Endothelial cell of umbilical vein (primary cell): ENCODE data around the gene RAD18. TPM values are rescaled to one million over a fixed set of nuclear protein-coding genes. Genes with fewer than 3 reads are reported as not detected.

Source experiments
- BruUV-seq: library from RNA; stranded (reverse); fragments of 400-500 nt; replicated peaks from 2 replicates; lab custom pipeline; 2021; lab: Mats Ljungman, UMichigan
- CTCF ChIA-PET: fragments of 300-600, 350-600 bp; sonication (Branson Sonifier 250); formaldehyde crosslinking; loops from one replicate; lab custom pipeline; 2021; ENCODE audit warnings: antibody characterized with exemption, inconsistent platforms; lab: Charles Lee
- POLR2A ChIA-PET: fragments of 300-600, 350-600 bp; sonication (Branson Sonifier 250); formaldehyde crosslinking; loops from one replicate; lab custom pipeline; 2021; ENCODE audit warnings: antibody characterized with exemption, inconsistent platforms; lab: Charles Lee
- DNase-seq: peaks from one replicate; pipeline ENCODE4 v3.0.0-alpha.2; 2011; ENCODE audit warnings: low read depth, low spot score
- FAIRE-seq: peaks from 2 replicates; lab custom pipeline; 2011; peaks lifted over from hg19 to GRCh38; lab: Jason Lieb, UNC
- H2AFZ ChIP-seq: 2 replicates; pipeline ENCODE4 v1.6.0; 2012; ENCODE audit warnings: low read depth, low read length, control low read depth, inconsistent platforms
- H3K27ac ChIP-seq: 2 replicates; pipeline ENCODE4 v1.5.1; 2011; ENCODE audit warnings: low read depth, mild to moderate bottlenecking, control low read depth, low read length, moderate library complexity; ENCODE audit not compliant: insufficient read depth
- H3K27me3 ChIP-seq, 2 experiments: 2 replicates each; pipeline versions ENCODE4 v1.6.0 to v1.6.1; 2011; ENCODE audit warnings: low read length in 2 of 2, mixed read lengths in 1 of 2; ENCODE audit not compliant: control insufficient read depth in 2 of 2, insufficient read depth in 2 of 2
- H3K36me3 ChIP-seq, 2 experiments: 2 replicates in 1 of 2; 3 replicates in 1 of 2; pipeline ENCODE4 v1.5.1; 2011; ENCODE audit warnings: low read length in 2 of 2, mild to moderate bottlenecking in 1 of 2, moderate library complexity in 1 of 2; ENCODE audit not compliant: control insufficient read depth in 2 of 2, insufficient read depth in 2 of 2; ENCODE audit errors: extremely low read depth in 1 of 2
- H3K4me1 ChIP-seq: 3 replicates; pipeline ENCODE4 v1.5.1; 2011; ENCODE audit warnings: mild to moderate bottlenecking, low read length; ENCODE audit not compliant: control insufficient read depth, insufficient read depth; ENCODE audit errors: extremely low read depth
- H3K4me2 ChIP-seq: 2 replicates; pipeline ENCODE4 v1.6.1; 2011; ENCODE audit warnings: low read length, control low read depth, mixed read lengths; ENCODE audit not compliant: insufficient read depth
- H3K4me3 ChIP-seq, 3 experiments: fragments of 200-600 bp in 1 of 3; sonication (generic), shearing (Covaris generic) in 1 of 3; replicated peaks in 1 of 3; 2 replicates each; pipeline ENCODE4 v1.5.1; 2011 to 2016; ENCODE audit warnings: control low read depth in 3 of 3, low read length in 3 of 3, mild to moderate bottlenecking in 2 of 3, inconsistent platforms in 1 of 3, low read depth in 1 of 3, moderate library complexity in 1 of 3; ENCODE audit not compliant: insufficient read depth in 1 of 3
- H3K79me2 ChIP-seq: 2 replicates; pipeline ENCODE4 v1.6.0; 2012; ENCODE audit warnings: low read length, inconsistent platforms; ENCODE audit not compliant: control insufficient read depth, insufficient read depth
- H3K9ac ChIP-seq: replicated peaks from 2 replicates; pipeline ENCODE3; 2011; ENCODE audit warnings: low read length, control low read depth; ENCODE audit not compliant: insufficient read depth; ENCODE audit errors: extremely low read depth
- H3K9me1 ChIP-seq: replicated peaks from 3 replicates; pipeline ENCODE4 v1.6.0; 2011; ENCODE audit warnings: mild to moderate bottlenecking, low read length; ENCODE audit not compliant: control insufficient read depth, insufficient read depth; ENCODE audit errors: extremely low read depth
- H3K9me3 ChIP-seq: replicated peaks from 2 replicates; pipeline ENCODE4 v1.5.1; 2012; ENCODE audit warnings: low read length, inconsistent platforms; ENCODE audit not compliant: control insufficient read depth, insufficient read depth
- H4K20me1 ChIP-seq: replicated peaks from 2 replicates; pipeline ENCODE3; 2011; ENCODE audit warnings: mild to moderate bottlenecking, low read length; ENCODE audit not compliant: control insufficient read depth, insufficient read depth; ENCODE audit errors: extremely low read depth
- EZH2 ChIP-seq: IDR thresholded peaks from 2 replicates; pipeline ENCODE4 v1.6.1; 2012; ENCODE audit warnings: borderline replicate concordance, low read depth, mild to moderate bottlenecking, moderate library complexity, low read length, inconsistent platforms; ENCODE audit not compliant: severe bottlenecking
- FOS ChIP-seq: IDR thresholded peaks from 2 replicates; pipeline ENCODE4 v1.6.1; 2011; ENCODE audit warnings: mild to moderate bottlenecking, low read length, moderate library complexity, borderline replicate concordance; ENCODE audit not compliant: insufficient read depth
- JUN ChIP-seq: IDR thresholded peaks from 2 replicates; pipeline ENCODE4 v1.6.1; 2011; ENCODE audit warnings: borderline replicate concordance, low read depth; ENCODE audit not compliant: insufficient read length, insufficient read depth
- MYC ChIP-seq: IDR thresholded peaks from one replicate; pipeline ENCODE4 v1.6.1; 2011; ENCODE audit warnings: mild to moderate bottlenecking, low read depth, low read length
- POLR2A ChIP-seq: IDR thresholded peaks from 2 replicates; pipeline ENCODE4 v1.6.1; 2012; ENCODE audit warnings: low read depth, mild to moderate bottlenecking, control low read depth, low read length
- POLR2AphosphoS5 ChIP-seq: IDR thresholded peaks from 2 replicates; pipeline ENCODE4 v1.6.1; 2012; ENCODE audit warnings: low read depth, mild to moderate bottlenecking, control low read depth, low read length, moderate library complexity; ENCODE audit not compliant: insufficient read depth
- dilution Hi-C: fragments of 300-500 bp; cut with MboI; formaldehyde crosslinking; loops from one replicate; pipeline ENCODE4 v1.15.0; 2019; ENCODE audit warnings: low sequenced_read_pairs; ENCODE audit not compliant: extremely low pct_ligation_motif_present
- intact Hi-C: fragments of 100-400 bp; cut with micrococcal nuclease; formaldehyde crosslinking; loops from one replicate; pipeline ENCODE4 v1.10.0; 2022
- polyA plus RNA-seq, 4 experiments: library from polyadenylated mRNA; depleted of rRNA in 3 of 4; stranded (reverse) in 3 of 4; unstranded in 1 of 4; fragments of >200 nt; gene quantifications; 2 replicates each; pipeline versions ENCODE4 v1.2.1 to v1.2.3, GENCODE V29; 2011 to 2012; ENCODE audit warnings: missing spikeins in 1 of 4
- total RNA-seq: library from RNA; stranded (reverse); gene quantifications from 2 replicates; pipeline ENCODE4 v1.2.3, GENCODE V29; 2021
- TF ChIP-seq, protein P1 (sequence below), 2 donors: IDR thresholded peaks; 1 replicate in 1 of 2; 2 replicates in 1 of 2; pipeline ENCODE4 v1.5.1; 2011; ENCODE audit warnings: low read length in 2 of 2, mild to moderate bottlenecking in 2 of 2, moderate library complexity in 2 of 2, control low read depth in 1 of 2, inconsistent platforms in 1 of 2, low read depth in 1 of 2; ENCODE audit not compliant: insufficient read depth in 1 of 2; ENCODE audit errors: extremely low read depth in 1 of 2
- TF ChIP-seq, protein P2 (sequence below): IDR thresholded peaks from 2 replicates; pipeline ENCODE4 v1.6.1; 2011; ENCODE audit not compliant: insufficient read depth, insufficient read length

RAD18 gene
- total and polyA plus RNA-seq, 2 donors (not counting 3 experiments of a cell fraction or from before 2014, with no cell fraction given) = 7.9 to 23.8 TPM

DNA sequence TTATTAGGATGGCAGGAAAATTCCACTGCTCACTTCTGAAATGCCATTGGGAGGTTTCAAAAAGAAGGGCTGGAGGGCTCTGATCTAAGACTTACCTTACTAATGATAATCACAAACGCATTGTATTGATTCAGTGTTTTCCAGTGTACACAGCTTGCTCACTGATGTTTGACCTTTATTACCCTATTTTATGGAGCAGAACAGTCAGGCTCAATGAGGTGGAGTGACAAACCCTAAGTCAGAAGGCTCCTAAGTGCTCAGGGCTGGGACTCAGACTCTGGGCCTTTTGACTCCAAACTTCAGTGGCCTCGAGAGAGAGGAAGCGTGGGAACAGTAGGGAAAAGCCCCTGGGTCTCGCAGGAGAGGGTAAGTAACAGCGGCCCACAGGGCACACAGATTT is 20.3 kb upstream of the RAD18 start:
- POLR2A ChIA-PET = no interaction called here
- Histone ChIP-seq H3K9ac (no peak overlapping the region), H3K27me3 (peaks cover 0 to 4% of the 10 kb centered on the region in 2 experiments), H2AFZ (no peak overlapping the region), H3K36me3 (no peaks in the 10 kb centered on the region), H3K9me1 (no peaks in the 10 kb centered on the region), H3K4me1 (no peaks in the 10 kb centered on the region), H3K79me2 (no peaks in the 10 kb centered on the region), H3K4me3 (no peak overlapping the region), H4K20me1 (no peaks in the 10 kb centered on the region), H3K27ac (no peak overlapping the region), H3K9me3 (no peaks in the 10 kb centered on the region), H3K4me2 (no peak overlapping the region)
- DNase-seq (no peak), FAIRE-seq (no peak)
- CTCF ChIA-PET = interaction anchor here (0.9 kb wide), 1 partner anchor 21 kb away, joined by 3 read pairs; no protein-coding TSS in a partner anchor
- intact Hi-C loops = no loop called here
- dilution Hi-C loops = no loop called here
- no peak for TF ChIP-seq MYC
- TF ChIP-seq, protein P1, sequence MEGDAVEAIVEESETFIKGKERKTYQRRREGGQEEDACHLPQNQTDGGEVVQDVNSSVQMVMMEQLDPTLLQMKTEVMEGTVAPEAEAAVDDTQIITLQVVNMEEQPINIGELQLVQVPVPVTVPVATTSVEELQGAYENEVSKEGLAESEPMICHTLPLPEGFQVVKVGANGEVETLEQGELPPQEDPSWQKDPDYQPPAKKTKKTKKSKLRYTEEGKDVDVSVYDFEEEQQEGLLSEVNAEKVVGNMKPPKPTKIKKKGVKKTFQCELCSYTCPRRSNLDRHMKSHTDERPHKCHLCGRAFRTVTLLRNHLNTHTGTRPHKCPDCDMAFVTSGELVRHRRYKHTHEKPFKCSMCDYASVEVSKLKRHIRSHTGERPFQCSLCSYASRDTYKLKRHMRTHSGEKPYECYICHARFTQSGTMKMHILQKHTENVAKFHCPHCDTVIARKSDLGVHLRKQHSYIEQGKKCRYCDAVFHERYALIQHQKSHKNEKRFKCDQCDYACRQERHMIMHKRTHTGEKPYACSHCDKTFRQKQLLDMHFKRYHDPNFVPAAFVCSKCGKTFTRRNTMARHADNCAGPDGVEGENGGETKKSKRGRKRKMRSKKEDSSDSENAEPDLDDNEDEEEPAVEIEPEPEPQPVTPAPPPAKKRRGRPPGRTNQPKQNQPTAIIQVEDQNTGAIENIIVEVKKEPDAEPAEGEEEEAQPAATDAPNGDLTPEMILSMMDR (IDR thresholded peaks at IDR 0.05; ENCODE audit: extremely low read depth in 1 of 2, insufficient read depth in 1 of 2, low read depth in 1 of 2, low read length in 2 of 2) = no peak
- TF ChIP-seq POLR2A = no peak
- no peak for TF ChIP-seq POLR2AphosphoS5
- TF ChIP-seq FOS = no peak
- TF ChIP-seq EZH2 = no peak
- TF ChIP-seq, protein P2, sequence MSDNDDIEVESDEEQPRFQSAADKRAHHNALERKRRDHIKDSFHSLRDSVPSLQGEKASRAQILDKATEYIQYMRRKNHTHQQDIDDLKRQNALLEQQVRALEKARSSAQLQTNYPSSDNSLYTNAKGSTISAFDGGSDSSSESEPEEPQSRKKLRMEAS = no peak
- TF ChIP-seq JUN = no peak
- BruUV-seq = no TSS peak
